NCI-H82 treated with DMSO at 0.1 percent for 48 hours (cell line): ENCODE results near the gene C4orf50.
A peak's percentile ranks its signal among the peaks of the same experiment; 100 is the strongest.
"Not testable (repeated sequence)": the region's sequence is repeated elsewhere in the genome, so short reads cannot be mapped to it uniquely, and the experiment has no call there.

Experiments
- DNase-seq: peaks from one replicate; lab custom pipeline; 2025; ENCODE audit not compliant: unreplicated experiment; lab: John Stamatoyannopoulos, UW

Gene C4orf50

GRCh38 chr4:6019316-6020263 lies 1.4 kb upstream of the C4orf50 start:
- DNase-seq: peak; percentile 19

- DNase-seq: no peak
Measured at GRCh38 chr4:6017800-6018199, 431 bp downstream of the C4orf50 start.

DNA sequence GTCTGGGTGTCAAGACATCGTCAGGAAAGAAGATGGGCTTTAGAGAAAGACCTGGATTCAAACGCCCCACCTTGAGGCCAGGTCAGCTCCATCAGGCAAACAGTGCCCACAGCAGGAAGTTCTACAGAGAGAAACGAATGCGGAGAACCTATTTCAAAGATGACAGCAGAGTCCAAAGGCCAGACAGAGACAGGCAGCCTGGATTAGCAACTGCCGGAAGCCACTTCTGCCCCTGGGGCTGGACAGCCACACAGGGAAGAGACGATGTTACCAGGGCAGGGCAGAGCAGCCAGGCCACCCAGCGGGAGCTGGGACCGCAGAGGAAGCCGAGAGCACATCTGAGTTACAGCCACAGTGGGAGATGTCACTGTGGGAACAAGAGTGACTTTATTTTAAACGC lies 1.2 kb downstream of the C4orf50 start:
- no peak for DNase-seq

- no peak for DNase-seq
Measured at GRCh38 chr4:6013564-6013963, 4.7 kb downstream of the C4orf50 start.

DNA sequence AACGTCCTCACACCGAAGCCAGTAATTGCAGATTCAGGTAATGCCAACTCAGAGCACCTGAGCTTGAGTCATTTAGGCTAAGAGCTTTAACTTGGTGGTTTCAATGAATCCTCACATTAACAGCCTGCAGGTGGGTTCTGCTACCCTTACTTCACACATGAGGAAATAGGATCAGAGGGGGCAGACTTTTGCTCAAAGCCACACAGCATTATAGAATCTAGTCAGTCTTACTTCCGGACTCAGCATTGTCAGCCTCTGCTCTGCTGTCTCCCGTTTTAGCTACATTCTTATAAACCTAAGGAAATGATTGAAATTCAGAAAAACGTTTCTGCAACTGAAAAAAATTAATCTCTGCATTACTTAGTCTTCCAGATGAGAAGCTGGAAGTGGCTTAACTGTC lies 6.0 kb downstream of the C4orf50 start:
- no peak for DNase-seq

- no peak for DNase-seq
Measured at GRCh38 chr4:6011686-6012085, 6.5 kb downstream of the C4orf50 start.

GRCh38 chr4:6011271-6011671 lies 7.0 kb downstream of the C4orf50 start:
- DNase-seq: no peak

DNA sequence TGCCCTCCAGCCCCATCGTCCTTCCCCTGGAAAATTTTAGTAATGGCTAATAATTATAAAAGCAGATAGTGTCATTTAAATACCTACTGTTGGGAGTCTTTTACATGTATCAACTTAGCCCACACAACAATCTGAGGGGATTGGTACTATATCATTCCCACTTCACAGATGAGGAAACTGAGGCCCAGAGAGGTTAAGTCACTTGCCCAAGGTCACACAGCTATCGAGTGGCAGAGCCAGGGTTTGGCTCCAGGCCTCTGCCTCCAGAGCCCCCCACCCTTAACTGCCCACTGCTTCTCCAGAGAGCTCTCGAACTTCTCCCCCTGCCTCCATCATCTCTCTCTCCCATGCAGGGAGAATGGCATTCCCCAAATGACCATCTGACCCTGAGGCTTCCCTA lies 7.4 kb downstream of the C4orf50 start:
- no peak for DNase-seq

- DNase-seq: no peak
Measured at GRCh38 chr4:6009452-6009851, 8.8 kb downstream of the C4orf50 start.

DNA sequence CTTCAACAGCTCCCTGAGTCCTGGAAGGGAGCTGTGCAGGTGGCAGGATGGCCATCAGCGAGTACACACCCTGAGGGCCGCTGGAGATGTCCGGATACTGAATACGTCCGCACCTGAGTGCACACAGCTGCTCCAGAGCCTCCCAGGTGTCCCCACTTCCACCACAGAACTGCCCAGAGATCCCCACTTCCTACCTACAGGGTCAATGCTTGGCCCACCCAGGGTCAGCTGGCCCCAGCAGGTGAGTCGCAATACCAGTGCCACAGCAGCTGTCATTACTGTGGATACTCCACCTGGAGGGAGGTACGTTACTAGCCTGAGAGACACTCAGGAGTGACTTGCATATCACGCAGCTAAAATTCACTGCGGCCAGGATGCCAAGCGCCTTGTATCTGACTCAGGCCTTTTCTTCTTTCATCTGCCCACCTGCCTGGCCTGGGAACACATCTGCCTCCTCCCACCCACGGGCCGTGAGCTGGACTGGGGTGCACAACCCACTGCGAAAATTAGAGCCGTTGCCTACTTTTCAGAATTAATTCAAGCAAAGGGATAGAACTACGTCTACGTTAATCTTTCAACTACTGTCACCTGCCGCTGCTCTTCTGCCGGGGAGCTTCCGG lies 9.4 kb downstream of the C4orf50 start:
- DNase-seq: no peak

- no peak for DNase-seq
Measured at GRCh38 chr4:6008092-6008551, 10.1 kb downstream of the C4orf50 start.

GRCh38 chr4:6005175-6005574 lies 13.1 kb downstream of the C4orf50 start:
- no peak for DNase-seq

- DNase-seq: not testable (repeated sequence)
Measured at GRCh38 chr4:6003485-6003884, 14.7 kb downstream of the C4orf50 start.

- DNase-seq: no peak
Measured at GRCh38 chr4:6002926-6003325, 15.3 kb downstream of the C4orf50 start.

GRCh38 chr4:6002492-6002833 lies 15.8 kb downstream of the C4orf50 start:
- no peak for DNase-seq

DNA sequence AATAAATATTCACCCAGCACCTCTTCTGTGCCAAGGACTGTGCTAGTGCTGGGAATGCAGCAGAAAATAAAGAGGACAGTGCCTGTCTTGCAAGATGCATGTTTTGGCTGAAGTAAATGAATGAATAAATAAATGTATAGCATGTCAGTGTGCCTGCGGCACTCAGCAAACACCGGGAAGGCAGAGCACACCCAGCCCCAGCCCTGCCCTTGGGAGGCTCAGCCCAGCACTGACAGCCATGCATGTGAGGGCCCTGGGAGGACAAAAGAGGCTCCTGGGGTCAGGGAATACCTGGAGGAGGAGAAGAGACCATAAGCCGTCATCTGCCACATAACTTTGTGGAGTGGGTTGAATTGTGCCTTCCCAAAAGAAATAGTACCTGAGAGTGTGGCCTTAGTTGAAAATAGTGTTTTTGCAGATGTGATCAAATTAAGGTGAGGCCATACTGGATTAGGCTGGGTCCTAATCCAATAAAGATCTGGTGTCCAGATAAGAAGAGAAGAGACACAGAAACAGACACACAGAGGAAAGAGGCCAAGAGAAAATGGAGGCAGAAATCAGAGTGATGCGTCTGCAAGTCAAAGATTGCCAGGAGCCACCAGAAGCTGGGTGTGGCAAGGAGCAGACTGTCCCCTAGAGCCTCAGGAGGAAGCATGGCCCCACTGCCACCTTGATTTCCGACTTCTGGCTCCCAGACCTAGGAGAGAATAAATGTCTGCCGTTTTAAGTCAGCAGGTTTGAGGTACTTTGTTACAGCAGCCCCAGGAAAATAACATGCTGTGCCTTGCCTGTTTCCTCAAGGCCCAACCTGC lies 16.3 kb downstream of the C4orf50 start:
- DNase-seq: no peak

DNA sequence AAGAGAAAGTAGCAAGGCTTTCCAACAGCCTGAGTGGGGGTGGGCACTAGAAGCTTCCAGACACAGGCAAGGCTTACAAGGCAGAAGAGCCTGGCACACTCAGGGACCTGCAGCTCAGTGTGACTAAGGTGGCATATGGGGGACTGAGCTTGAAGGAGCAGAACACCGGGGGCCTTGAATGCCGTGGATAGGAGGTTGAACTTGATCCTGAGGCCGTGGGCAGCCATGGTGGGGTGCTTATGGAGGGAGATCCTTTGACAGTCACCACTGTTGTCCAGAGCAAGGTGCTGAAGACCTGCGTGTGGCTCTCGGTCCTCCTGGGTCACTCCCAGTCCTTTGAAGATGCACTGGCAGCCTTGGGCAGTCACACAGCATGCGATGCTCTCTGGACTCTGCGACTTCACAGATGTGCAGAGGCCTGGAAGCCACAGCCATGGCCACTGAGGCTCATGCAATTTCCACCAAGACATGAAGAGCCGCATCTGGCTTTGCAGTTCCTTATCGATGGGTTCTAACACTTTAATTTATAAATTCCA lies 18.3 kb downstream of the C4orf50 start:
- DNase-seq: no peak

- DNase-seq: no peak
Measured at GRCh38 chr4:5999356-5999755, 18.9 kb downstream of the C4orf50 start.

DNA sequence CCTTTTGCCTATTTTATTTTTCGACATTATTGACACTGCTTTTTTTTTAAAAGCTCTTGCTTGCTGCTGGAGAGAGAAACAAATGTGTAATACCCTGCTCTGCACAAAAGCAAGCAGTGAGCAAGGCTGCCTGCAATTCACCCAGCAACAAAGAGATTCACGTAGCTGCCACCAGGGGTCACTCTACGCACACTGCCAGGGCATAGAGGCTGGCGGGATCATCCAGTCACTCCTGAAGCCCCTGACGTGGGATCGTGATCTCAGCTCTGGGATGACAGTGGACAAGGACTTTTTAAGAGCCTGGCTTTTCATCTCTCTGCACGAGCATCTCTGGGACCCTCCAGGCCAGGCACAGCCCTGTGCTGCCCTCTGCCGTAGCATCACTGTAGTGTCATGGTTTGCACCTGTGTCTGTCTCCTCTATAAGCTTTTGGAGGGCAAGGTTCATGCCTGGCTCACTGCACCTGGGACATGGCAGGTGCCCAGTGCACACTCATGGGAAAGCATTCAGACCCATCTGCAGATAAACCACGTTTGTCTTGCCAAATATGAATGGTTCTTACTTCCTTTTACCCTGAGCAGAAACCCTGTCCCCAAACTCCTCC lies 19.8 kb downstream of the C4orf50 start:
- DNase-seq: peak; percentile 37

GRCh38 chr4:5996641-5997040 lies 21.6 kb downstream of the C4orf50 start:
- DNase-seq: no peak
